Heart right ventricle (tissue), 16 donors: ENCODE results near the gene R3HDML. TPM values are rescaled to one million over a fixed set of nuclear protein-coding genes. Genes with fewer than 3 reads are reported as not detected.

Experiments
- ATAC-seq, 8 donors: fragments of 200-7000 bp; cut with Tn5 transposase; one replicate each; pipeline ENCODE4 v1.9.1; 2020; ENCODE audit warnings: mild to moderate bottlenecking in 8 of 8, moderate library complexity in 8 of 8, moderate number of reproducible peaks in 1 of 8
- DNase-seq, 2 donors: peaks; one replicate each; pipeline ENCODE4 v3.0.0-alpha.2; 2020
- H3K27ac ChIP-seq, 10 donors: fragments of 200-600 bp; sonication (generic) in 2 of 10; one replicate each; pipeline versions ENCODE4 v1.5.0 to v1.8.0; 2020 to 2022; ENCODE audit warnings: mild to moderate bottlenecking in 3 of 10
- H3K27me3 ChIP-seq, 7 donors: fragments of 200-600 bp; one replicate each; pipeline ENCODE4 v1.8.0; 2021 to 2022; ENCODE audit warnings: mild to moderate bottlenecking in 2 of 7
- H3K36me3 ChIP-seq, 9 donors: fragments of 200-600 bp; sonication (generic) in 1 of 9; one replicate each; pipeline versions ENCODE4 v1.5.0 to v1.8.0; 2020 to 2022; ENCODE audit warnings: mild to moderate bottlenecking in 2 of 9
- H3K4me1 ChIP-seq, 9 donors: fragments of 200-600 bp; sonication (generic) in 1 of 9; one replicate each; pipeline versions ENCODE4 v1.5.0 to v1.8.0; 2020 to 2022; ENCODE audit warnings: mild to moderate bottlenecking in 4 of 9
- H3K4me3 ChIP-seq, 10 donors: fragments of 200-600 bp; sonication (generic) in 2 of 10; one replicate each; pipeline versions ENCODE4 v1.5.0 to v1.8.0; 2020 to 2022; ENCODE audit warnings: mild to moderate bottlenecking in 7 of 10, moderate library complexity in 2 of 10
- H3K9me3 ChIP-seq, 11 donors: fragments of 200-600 bp in 10 of 11; sonication (generic) in 2 of 11; one replicate each; pipeline versions ENCODE4 v1.5.0 to v1.8.0; 2013 to 2022; ENCODE audit warnings: mild to moderate bottlenecking in 2 of 11, control low read depth in 1 of 11, moderate library complexity in 1 of 11
- CTCF ChIP-seq, 9 donors: fragments of 200-600 bp; sonication (generic) in 2 of 9; IDR thresholded peaks; one replicate each; pipeline versions ENCODE4 v1.5.0 to v1.8.0; 2021 to 2022; ENCODE audit warnings: antibody characterized with exemption in 9 of 9, mild to moderate bottlenecking in 5 of 9, moderate library complexity in 1 of 9
- WGBS, 2 donors: extraction: QIAGEN DNeasy Blood & Tissue Kit; methylation state at CpG; one replicate each; pipeline ENCODE4 v1.1.7; 2013; ENCODE audit warnings: inconsistent platforms in 1 of 2; 5-methylcytosine and 5-hydroxymethylcytosine counted together
- intact Hi-C, 10 donors: fragments of 100-400 bp; cut with DNase I; formaldehyde crosslinking; loops; one replicate each; pipeline versions ENCODE4 v1.11.1 to v1.14.2; 2022
- polyA plus RNA-seq, 2 donors: library from polyadenylated mRNA; stranded (reverse); fragments of 200-250 nt; gene quantifications; one replicate each; pipeline ENCODE4 v1.2.3, GENCODE V29; 2013
- total RNA-seq, 10 donors: library from RNA; stranded (reverse); fragmentation: NEBNext Ultra II Directional in 3 of 10; extraction: Animal tissue kit (Norgen Biotek cat#: 25700) in 3 of 10; gene quantifications; one replicate each; pipeline versions ENCODE4 v1.2.1 to v1.2.4, GENCODE V29; 2021 to 2023
- donor health status: Arrhythmogenic right ventricular cardiomyopathy.
- donor health status: ischemic (EF 13 %, LVEDD 7.1; RV severe dilation, severe dysfunction).
- donor health status: healthy with polysubstance abuse.
- donor health status: DM: no; HTN: yes; CAD: no.
- donor health status: DM: no; HTN: no; CAD: no.
- donor health status: ischemic (EF 25% LVEDD 6.9; RV normal size, moderate dysfunction).
- donor health status: ischemic (EF 25% LVEDD 5.7; RV mildly dilated, moderate dysfunction).
- donor health status: healthy.
- donor health status: DM: yes; HTN: yes; CAD: no.
- donor health status: Ischemic cardiomyopathy.
- donor health status: ischemic (EF 35%, LVEDD 5.7; RV mildly dilated, moderate dysfunction).
- donor health status: nonischemic (EF 11% LVEDD 7.7; RV severe dilation, severe dysfunction).
- donor health status: DM: yes; HTN: yes; CAD: no.
- donor health status: PGD.
- donor health status: ischemic (EF 29% LVEDD 5.4; RV normal size, mild dysfunction).
- donor health status: nonischemic (EF 23%, LVEDD 6.1; RV moderate dilation, normal function).

The R3HDML gene
- total and polyA plus RNA-seq, 12 donors = not detected

GRCh38 chr20:44328428-44328827, 8.4 kb upstream of the R3HDML start:
- H3K4me3 ChIP-seq = no peak overlapping the region
- H3K9me3 ChIP-seq = no peaks in the 10 kb centered on the region
- no peaks in the 10 kb centered on the region for H3K36me3 ChIP-seq
- WGBS, 2 donors = 82 to 94% methylated on average over 4 of the region's 4 CpGs
- no peak for TF ChIP-seq CTCF (IDR thresholded peaks at IDR 0.05)
- intact Hi-C loops = no loop called here
- peaks cover 0 to 8% (median 0%) of the 10 kb centered on the region in 9 donors for H3K4me1 ChIP-seq
- ATAC-seq (no peak), DNase-seq (no peak)
- peaks cover 0 to 27% (median 10%) of the 10 kb centered on the region in 7 donors for H3K27me3 ChIP-seq
- no peak overlapping the region for H3K27ac ChIP-seq

GRCh38 chr20:44331201-44331600, 5.6 kb upstream of the R3HDML start:
- intact Hi-C loops = no loop called here
- Histone ChIP-seq H3K36me3 (no peaks in the 10 kb centered on the region), H3K4me3 (no peak overlapping the region), H3K27me3 (peaks cover 0 to 38% (median 23%) of the 10 kb centered on the region in 7 donors), H3K4me1 (peaks cover 0 to 8% (median 0%) of the 10 kb centered on the region in 9 donors), H3K27ac (no peak overlapping the region), H3K9me3 (no peaks in the 10 kb centered on the region)
- TF ChIP-seq CTCF (IDR thresholded peaks at IDR 0.05) = no peak
- no peak for DNase-seq
- 78 to 88% methylated on average over 2 of the region's 2 CpGs for WGBS, 2 donors
- no peak for ATAC-seq

- H3K4me3 ChIP-seq = no peak overlapping the region
- no peaks in the 10 kb centered on the region for H3K4me1 ChIP-seq
- no peak overlapping the region for H3K27ac ChIP-seq
- DNase-seq (no peak), ATAC-seq (peak in 1 of 8 donors; percentile 7)
- intact Hi-C loops = no loop called here
- no peak for TF ChIP-seq CTCF (IDR thresholded peaks at IDR 0.05)
- no peaks in the 10 kb centered on the region for H3K36me3 ChIP-seq
- no peaks in the 10 kb centered on the region for H3K9me3 ChIP-seq
- peaks cover 0 to 37% (median 25%) of the 10 kb centered on the region in 7 donors for H3K27me3 ChIP-seq
- WGBS, 2 donors = 34 to 55% methylated on average over 8 of the region's 8 CpGs
Observed at GRCh38 chr20:44334306-44334705, 2.5 kb upstream of the R3HDML start.

GRCh38 chr20:44334709-44335108, 2.1 kb upstream of the R3HDML start:
- no peak for DNase-seq
- H3K4me1 ChIP-seq = no peaks in the 10 kb centered on the region
- no peak for ATAC-seq
- no peak overlapping the region for H3K4me3 ChIP-seq
- H3K9me3 ChIP-seq = no peaks in the 10 kb centered on the region
- no peak overlapping the region for H3K27ac ChIP-seq
- H3K27me3 ChIP-seq = peaks cover 0 to 37% (median 25%) of the 10 kb centered on the region in 7 donors
- WGBS, 2 donors = 76 to 90% methylated on average over 4 of the region's 4 CpGs
- no peak for TF ChIP-seq CTCF (IDR thresholded peaks at IDR 0.05)
- H3K36me3 ChIP-seq = no peaks in the 10 kb centered on the region
- intact Hi-C loops = no loop called here
